Measurements from ENCODE around the gene TYRP1.

TYRP1 gene

DNA sequence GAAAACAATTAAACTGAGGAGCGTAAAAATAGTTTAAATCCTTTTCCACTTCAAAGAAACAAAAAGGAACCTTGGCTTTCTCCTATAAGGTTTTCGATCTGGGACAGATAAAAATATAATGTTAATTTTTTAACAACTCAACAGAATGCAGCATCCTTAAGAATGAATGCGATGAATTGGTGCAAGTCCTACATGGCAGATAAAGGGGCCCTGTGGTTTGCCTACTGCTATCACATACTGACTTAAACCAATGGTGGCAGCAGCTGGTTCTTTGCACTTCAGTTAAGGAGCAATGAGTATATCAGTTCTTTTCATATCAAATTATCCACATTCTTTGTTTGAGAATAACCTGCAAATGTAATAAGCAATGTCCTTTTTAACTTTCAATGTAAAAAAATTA lies 12.4 kb upstream of the TYRP1 start:
- no peak overlapping the region for H3K27ac Mint-ChIP-seq
- H3K27me3 Mint-ChIP-seq, result no peaks in the 10 kb centered on the region
- no peak overlapping the region for H3K4me3 Mint-ChIP-seq
- no peaks in the 10 kb centered on the region for H3K36me3 Mint-ChIP-seq
- H3K9me3 Mint-ChIP-seq, result no peaks in the 10 kb centered on the region
- no peaks in the 10 kb centered on the region for H3K4me1 Mint-ChIP-seq

GRCh38 chr9:12681620-12682019 lies 11.6 kb upstream of the TYRP1 start:
- no peaks in the 10 kb centered on the region for H3K36me3 Mint-ChIP-seq
- no peaks in the 10 kb centered on the region for H3K27me3 Mint-ChIP-seq
- no peaks in the 10 kb centered on the region for H3K4me1 Mint-ChIP-seq
- no peak overlapping the region for H3K4me3 Mint-ChIP-seq
- H3K9me3 Mint-ChIP-seq, result no peaks in the 10 kb centered on the region
- H3K27ac Mint-ChIP-seq, result no peak overlapping the region

DNA sequence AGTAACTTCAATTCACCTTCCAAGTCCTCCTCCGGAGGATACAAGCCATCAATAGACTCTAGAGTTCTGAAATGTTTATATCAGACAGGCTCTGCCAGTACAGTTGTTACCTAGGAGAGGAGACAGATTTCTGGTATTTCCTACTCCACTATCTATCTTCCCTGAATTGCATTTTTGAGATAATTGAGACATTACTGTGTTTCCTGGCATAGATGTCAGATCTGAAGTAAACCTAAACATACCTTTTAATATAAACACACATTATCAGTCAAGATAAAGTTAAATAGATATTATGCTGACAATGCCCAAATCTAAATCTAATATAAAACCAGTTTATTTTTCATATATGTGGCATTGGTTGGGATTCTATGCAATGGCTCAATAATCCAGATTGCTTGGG lies 8.2 kb upstream of the TYRP1 start:
- Mint-ChIP-seq H3K9me3 (peaks cover 9% of the 10 kb centered on the region), H3K4me1 (no peaks in the 10 kb centered on the region), H3K27me3 (no peaks in the 10 kb centered on the region), H3K27ac (no peak overlapping the region), H3K4me3 (no peak overlapping the region), H3K36me3 (no peaks in the 10 kb centered on the region)

DNA sequence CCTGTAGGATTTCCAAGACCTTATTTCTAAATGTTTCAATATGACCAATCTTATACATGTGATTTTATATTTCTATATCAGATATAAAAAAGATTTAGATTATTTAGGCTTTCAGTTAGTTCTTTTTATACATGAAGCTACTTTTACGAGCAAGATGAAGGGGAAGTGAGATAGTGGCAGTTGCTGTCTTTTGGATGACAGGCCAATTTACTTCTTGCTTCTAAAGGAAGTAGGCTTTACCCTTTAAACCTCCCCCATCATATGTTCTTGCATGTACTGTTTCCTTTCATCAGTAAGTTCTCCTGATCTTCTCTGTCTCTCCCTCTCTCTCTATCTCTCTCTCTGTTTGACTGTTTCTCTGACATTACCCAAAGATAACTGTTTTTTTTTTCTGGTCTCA lies 4.0 kb upstream of the TYRP1 start:
- H3K4me1 Mint-ChIP-seq, result no peaks in the 10 kb centered on the region
- H3K27me3 Mint-ChIP-seq, result no peaks in the 10 kb centered on the region
- H3K9me3 Mint-ChIP-seq, result peaks cover 14% of the 10 kb centered on the region
- H3K36me3 Mint-ChIP-seq, result no peaks in the 10 kb centered on the region
- no peak overlapping the region for H3K4me3 Mint-ChIP-seq
- peak overlapping the region; percentile 71 for H3K27ac Mint-ChIP-seq

GRCh38 chr9:12694013-12694412 lies 828 bp downstream of the TYRP1 start:
- Mint-ChIP-seq H3K9me3 (peaks cover 21% of the 10 kb centered on the region), H3K27ac (no peak overlapping the region), H3K27me3 (no peaks in the 10 kb centered on the region), H3K36me3 (no peaks in the 10 kb centered on the region), H3K4me3 (no peak overlapping the region), H3K4me1 (no peaks in the 10 kb centered on the region)

GRCh38 chr9:12695474-12695873 lies 2.3 kb downstream of the TYRP1 start:
- no peaks in the 10 kb centered on the region for H3K27me3 Mint-ChIP-seq
- no peaks in the 10 kb centered on the region for H3K36me3 Mint-ChIP-seq
- no peak overlapping the region for H3K27ac Mint-ChIP-seq
- no peaks in the 10 kb centered on the region for H3K4me1 Mint-ChIP-seq
- H3K9me3 Mint-ChIP-seq, result peaks cover 22% of the 10 kb centered on the region
- no peak overlapping the region for H3K4me3 Mint-ChIP-seq

GRCh38 chr9:12696931-12697622 lies 3.9 kb downstream of the TYRP1 start:
- Mint-ChIP-seq H3K4me3 (no peak overlapping the region), H3K9me3 (peaks cover 27% of the 10 kb centered on the region), H3K27me3 (no peaks in the 10 kb centered on the region), H3K4me1 (no peaks in the 10 kb centered on the region), H3K27ac (no peak overlapping the region), H3K36me3 (no peaks in the 10 kb centered on the region)

DNA sequence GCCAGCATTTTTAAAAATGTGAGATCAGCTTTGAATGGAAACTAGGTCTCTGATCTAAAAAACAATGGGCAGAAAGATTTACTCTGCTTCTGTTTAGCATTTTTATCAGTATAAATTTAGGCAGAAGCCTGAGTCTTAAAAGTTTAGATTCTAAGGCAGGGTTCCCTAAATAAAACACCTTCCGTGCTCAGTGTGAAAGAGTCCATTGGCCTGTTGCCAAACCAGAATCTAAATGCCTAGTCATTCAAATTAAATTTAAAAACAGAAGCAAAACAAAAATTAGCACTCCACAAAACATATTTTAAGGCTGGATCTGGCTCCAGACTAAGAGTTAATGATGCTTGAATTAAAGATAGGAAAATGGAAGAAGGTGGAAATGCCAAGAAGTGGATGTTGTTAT lies 4.5 kb downstream of the TYRP1 start:
- H3K9me3 Mint-ChIP-seq, result peaks cover 27% of the 10 kb centered on the region
- H3K36me3 Mint-ChIP-seq, result no peaks in the 10 kb centered on the region
- no peaks in the 10 kb centered on the region for H3K27me3 Mint-ChIP-seq
- no peak overlapping the region for H3K27ac Mint-ChIP-seq
- no peaks in the 10 kb centered on the region for H3K4me1 Mint-ChIP-seq
- no peak overlapping the region for H3K4me3 Mint-ChIP-seq

DNA sequence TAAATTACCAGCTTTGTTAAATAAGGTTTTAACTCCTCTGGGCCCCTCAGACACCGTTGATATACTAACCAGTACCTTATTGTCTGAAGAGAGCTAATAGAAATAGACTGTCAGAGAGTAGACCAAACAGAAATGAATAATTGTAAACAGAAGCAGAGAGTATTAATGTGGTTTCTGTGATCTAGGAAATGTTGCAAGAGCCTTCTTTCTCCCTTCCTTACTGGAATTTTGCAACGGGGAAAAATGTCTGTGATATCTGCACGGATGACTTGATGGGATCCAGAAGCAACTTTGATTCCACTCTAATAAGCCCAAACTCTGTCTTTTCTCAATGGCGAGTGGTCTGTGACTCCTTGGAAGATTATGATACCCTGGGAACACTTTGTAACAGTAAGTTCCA lies 5.1 kb downstream of the TYRP1 start:
- H3K4me3 Mint-ChIP-seq, result no peak overlapping the region
- peaks cover 23% of the 10 kb centered on the region for H3K9me3 Mint-ChIP-seq
- no peaks in the 10 kb centered on the region for H3K27me3 Mint-ChIP-seq
- no peaks in the 10 kb centered on the region for H3K4me1 Mint-ChIP-seq
- no peak overlapping the region for H3K27ac Mint-ChIP-seq
- H3K36me3 Mint-ChIP-seq, result no peaks in the 10 kb centered on the region

DNA sequence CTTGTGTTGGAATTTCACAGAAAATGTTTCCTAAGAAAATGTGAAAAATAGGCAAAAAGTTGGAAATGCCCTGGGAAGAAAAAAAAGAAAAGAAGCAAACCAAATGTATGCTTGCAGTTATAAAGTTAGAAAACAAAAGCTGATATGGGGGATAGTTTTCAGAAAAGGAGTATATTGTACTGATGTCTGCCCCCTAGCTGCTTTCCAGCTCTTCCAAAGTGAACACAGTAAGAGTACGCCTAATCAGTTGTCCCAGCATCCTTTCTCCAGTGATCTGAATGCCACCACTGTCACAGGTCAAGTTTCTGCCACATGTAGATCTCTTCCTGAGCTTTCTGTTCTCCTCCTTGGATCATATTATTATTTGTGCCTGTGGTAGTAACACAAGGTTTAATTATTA lies 5.8 kb downstream of the TYRP1 start:
- H3K9me3 Mint-ChIP-seq, result peaks cover 23% of the 10 kb centered on the region
- no peaks in the 10 kb centered on the region for H3K27me3 Mint-ChIP-seq
- H3K4me1 Mint-ChIP-seq, result no peaks in the 10 kb centered on the region
- no peaks in the 10 kb centered on the region for H3K36me3 Mint-ChIP-seq
- H3K27ac Mint-ChIP-seq, result no peak overlapping the region
- no peak overlapping the region for H3K4me3 Mint-ChIP-seq

DNA sequence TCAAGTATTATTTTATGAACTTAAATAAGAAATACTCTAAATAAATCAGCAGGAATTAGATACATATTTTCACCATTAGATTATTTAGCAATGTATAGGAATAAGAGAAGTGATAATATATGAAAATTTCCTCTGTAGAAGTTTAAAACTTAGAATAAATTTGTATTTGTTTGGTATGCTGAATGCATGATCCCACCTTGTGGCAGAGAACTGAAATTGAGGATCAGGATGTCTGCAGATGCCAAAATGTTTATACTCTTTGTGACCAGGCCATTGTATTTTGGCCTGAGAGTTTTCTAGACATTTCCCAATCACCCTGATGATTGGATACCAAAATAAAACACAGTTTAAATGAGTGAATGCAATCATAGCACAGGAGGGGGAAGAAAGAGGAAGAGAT lies 6.3 kb downstream of the TYRP1 start:
- Mint-ChIP-seq H3K27ac (no peak overlapping the region), H3K4me3 (no peak overlapping the region), H3K27me3 (no peaks in the 10 kb centered on the region), H3K36me3 (no peaks in the 10 kb centered on the region), H3K4me1 (no peaks in the 10 kb centered on the region), H3K9me3 (peaks cover 23% of the 10 kb centered on the region)

- H3K27ac Mint-ChIP-seq, result no peak overlapping the region
- H3K4me1 Mint-ChIP-seq, result no peaks in the 10 kb centered on the region
- H3K27me3 Mint-ChIP-seq, result no peaks in the 10 kb centered on the region
- H3K4me3 Mint-ChIP-seq, result no peak overlapping the region
- no peaks in the 10 kb centered on the region for H3K36me3 Mint-ChIP-seq
- H3K9me3 Mint-ChIP-seq, result peaks cover 15% of the 10 kb centered on the region
Measured at GRCh38 chr9:12701126-12701525, 7.9 kb downstream of the TYRP1 start.

DNA sequence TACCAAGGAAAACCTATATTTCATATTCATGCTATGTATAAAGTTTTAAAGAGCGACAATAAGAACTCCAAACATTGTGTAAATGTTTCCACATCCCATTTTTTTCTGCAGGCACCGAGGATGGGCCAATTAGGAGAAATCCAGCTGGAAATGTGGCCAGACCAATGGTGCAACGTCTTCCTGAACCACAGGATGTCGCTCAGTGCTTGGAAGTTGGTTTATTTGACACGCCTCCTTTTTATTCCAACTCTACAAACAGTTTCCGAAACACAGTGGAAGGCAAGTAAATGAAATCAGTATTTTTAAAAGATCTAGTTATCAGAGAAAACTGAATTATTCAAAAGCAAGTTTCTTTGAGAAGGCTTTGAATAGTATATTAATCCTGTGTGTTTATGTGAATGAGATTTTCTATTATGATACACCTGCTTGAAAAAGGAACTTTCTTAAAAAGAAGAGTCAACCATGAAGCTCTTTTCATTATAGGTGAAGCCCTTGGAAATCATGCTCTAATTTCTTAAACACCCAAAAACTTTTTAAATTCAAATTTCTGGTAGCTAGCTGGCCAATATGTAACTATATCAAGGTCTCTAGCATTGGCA lies 9.1 kb downstream of the TYRP1 start:
- H3K4me3 Mint-ChIP-seq, result no peak overlapping the region
- no peaks in the 10 kb centered on the region for H3K36me3 Mint-ChIP-seq
- no peak overlapping the region for H3K27ac Mint-ChIP-seq
- peaks cover 13% of the 10 kb centered on the region for H3K9me3 Mint-ChIP-seq
- no peaks in the 10 kb centered on the region for H3K4me1 Mint-ChIP-seq
- H3K27me3 Mint-ChIP-seq, result no peaks in the 10 kb centered on the region

- Mint-ChIP-seq H3K27me3 (no peaks in the 10 kb centered on the region), H3K9me3 (peaks cover 13% of the 10 kb centered on the region), H3K4me3 (no peak overlapping the region), H3K36me3 (no peaks in the 10 kb centered on the region), H3K4me1 (no peaks in the 10 kb centered on the region), H3K27ac (no peak overlapping the region)
Measured at GRCh38 chr9:12703996-12704395, 10.8 kb downstream of the TYRP1 start.

DNA sequence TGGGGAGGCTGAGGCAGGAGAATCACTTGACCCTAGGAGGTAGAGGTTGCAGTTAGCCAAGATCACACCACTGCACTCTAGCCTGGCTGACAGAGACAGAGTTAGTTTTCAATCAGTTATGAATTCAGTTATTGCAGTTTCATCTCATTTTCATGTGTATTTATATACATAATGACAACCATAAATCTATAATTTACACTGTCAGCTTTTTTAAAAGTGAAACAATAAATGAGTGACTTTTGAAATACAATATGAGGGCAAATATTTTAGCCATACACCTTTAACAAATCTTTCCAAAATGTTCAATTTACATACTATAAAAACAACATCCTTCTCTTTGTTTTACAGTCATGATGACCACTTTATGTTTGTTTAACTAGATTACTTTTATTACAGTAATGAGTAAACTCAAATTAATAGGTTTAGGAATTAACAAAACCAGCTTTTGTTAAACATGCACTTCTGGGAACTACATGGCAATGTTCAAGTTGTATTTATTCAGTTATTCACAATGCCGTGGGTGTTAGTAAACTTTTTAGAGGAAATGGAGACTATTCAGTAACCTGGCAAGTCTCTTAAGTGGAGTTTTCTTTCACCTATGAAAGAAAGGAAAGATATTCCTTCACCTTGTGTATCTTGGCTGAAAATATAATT lies 12.7 kb downstream of the TYRP1 start:
- no peaks in the 10 kb centered on the region for H3K4me1 Mint-ChIP-seq
- H3K9me3 Mint-ChIP-seq, result peaks cover 5% of the 10 kb centered on the region
- H3K27me3 Mint-ChIP-seq, result no peaks in the 10 kb centered on the region
- no peak overlapping the region for H3K27ac Mint-ChIP-seq
- no peak overlapping the region for H3K4me3 Mint-ChIP-seq
- H3K36me3 Mint-ChIP-seq, result no peaks in the 10 kb centered on the region

DNA sequence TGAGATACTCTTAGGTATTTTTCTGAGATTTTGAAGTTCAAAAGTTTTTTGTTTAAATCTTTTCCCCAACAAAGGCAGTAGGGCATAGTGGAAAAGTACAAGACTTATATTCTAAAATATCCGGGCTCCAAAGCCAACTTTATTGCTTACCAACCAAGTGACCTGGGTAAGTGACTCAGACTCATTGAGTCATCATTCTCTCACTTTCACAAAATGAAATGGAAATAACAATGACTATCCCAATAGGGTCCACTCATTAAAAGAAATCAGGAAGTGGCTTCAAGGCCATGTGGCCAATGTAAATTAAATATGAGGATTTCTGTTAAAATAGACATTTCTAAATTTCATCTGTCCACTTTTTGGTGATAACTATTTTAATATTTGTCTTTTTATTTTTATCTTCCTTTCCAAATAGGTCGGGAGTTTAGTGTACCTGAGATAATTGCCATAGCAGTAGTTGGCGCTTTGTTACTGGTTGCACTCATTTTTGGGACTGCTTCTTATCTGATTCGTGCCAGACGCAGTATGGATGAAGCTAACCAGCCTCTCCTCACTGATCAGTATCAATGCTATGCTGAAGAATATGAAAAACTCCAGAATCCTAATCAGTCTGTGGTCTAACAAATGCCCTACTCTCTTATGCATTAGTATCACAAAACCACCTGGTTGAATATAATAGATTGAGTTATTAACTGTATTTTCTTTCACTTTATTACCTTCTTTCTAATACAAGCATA lies 15.5 kb downstream of the TYRP1 start:
- no peaks in the 10 kb centered on the region for H3K36me3 Mint-ChIP-seq
- H3K4me1 Mint-ChIP-seq, result no peaks in the 10 kb centered on the region
- no peak overlapping the region for H3K4me3 Mint-ChIP-seq
- H3K27ac Mint-ChIP-seq, result no peak overlapping the region
- H3K27me3 Mint-ChIP-seq, result no peaks in the 10 kb centered on the region
- H3K9me3 Mint-ChIP-seq, result no peaks in the 10 kb centered on the region
